ENCODE measurements around the gene DOCK9. TPM values are rescaled to one million over a fixed set of nuclear protein-coding genes. Genes with fewer than 3 reads are reported as not detected.

The DOCK9 gene
- total RNA-seq, 1 experiment from 2014 or later = 60.5 TPM

DNA sequence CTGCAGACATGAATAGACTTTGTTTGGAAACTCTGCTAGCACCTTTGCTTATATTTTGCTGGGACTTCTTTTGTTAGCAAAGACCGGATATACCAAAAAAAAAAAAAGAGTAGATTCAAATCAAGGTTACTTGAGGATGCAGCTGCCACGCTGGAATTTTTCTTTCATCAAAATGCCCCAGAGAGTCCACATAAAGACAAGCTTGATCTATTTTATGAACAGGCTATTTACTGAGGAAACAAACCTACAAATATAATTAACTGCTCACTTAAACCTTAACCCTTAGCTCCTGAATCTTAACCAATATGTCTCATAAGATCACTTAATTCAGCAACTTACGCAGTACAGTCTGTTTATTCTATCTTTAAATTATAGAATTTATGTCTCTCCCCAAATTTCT is 27.1 kb upstream of the DOCK9 start:
- no peaks in the 10 kb centered on the region for H3K9me3 ChIP-seq (replicated peaks)
- H3K36me3 ChIP-seq = no peaks in the 10 kb centered on the region
- no peak overlapping the region for H3K4me3 ChIP-seq
- peaks cover 42% of the 10 kb centered on the region for H3K4me1 ChIP-seq
- H3K27me3 ChIP-seq = no peaks in the 10 kb centered on the region
- DNase-seq = peak; percentile 24 to 61
- H3K27ac ChIP-seq = peak overlapping the region; percentile 56

DNA sequence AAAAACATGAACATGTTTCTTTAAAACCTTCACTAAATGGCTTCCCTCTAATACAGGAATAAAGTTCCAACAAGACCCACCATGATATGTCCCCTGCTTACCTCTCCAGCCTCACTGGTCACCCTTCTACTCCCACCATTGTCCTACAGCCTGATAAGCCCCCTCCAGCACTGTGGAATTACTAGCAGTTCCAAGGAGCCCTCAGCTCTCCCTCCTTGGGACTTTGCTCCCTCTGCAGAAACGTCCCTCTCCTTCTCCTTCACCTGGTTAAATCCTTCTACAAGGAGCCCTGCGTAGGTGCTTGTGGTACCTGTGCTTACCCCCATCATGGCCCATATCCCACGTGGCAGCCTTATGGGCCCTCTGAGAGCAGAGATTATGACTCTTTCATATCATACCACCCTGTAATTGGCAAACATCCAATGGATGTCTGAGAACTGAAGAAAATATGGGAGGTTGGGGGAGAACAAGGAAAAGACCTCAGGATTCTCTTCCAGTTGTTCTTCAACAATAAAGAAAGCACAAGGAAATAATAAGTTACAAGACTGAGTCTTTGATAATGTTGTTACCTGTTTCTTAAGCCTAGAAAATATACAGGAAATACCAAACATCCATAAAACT is 26.1 kb upstream of the DOCK9 start:
- Histone ChIP-seq H3K27me3 (no peaks in the 10 kb centered on the region), H3K9me3 (replicated peaks) (no peaks in the 10 kb centered on the region), H3K4me1 (peaks cover 50% of the 10 kb centered on the region), H3K4me3 (no peak overlapping the region), H3K27ac (peak overlapping the region; percentile 56), H3K36me3 (no peaks in the 10 kb centered on the region)
- DNase-seq = peak in 1 of 2 experiments; percentile 41

DNA sequence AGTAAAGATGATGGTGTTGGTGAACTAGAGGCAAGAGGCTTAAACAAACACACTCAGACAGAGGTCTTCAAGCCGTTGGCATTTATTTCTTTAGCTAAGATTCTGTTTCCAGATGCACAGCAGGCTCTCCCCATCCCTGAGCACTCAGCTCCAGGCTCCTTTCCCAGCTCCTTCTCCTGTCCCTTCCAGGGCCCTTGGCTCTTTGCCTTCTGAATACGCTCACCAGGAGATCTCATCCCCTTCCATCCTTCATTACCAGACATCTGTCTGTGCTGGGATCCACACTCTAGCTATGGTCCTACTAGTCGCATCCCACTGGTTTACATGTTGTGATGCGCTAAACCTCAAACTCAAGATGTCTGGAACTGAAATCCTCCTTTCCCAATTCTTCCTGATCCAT is 25.3 kb upstream of the DOCK9 start:
- H3K36me3 ChIP-seq = no peaks in the 10 kb centered on the region
- H3K4me1 ChIP-seq = peaks cover 57% of the 10 kb centered on the region
- H3K4me3 ChIP-seq = no peak overlapping the region
- DNase-seq = no peak
- no peaks in the 10 kb centered on the region for H3K9me3 ChIP-seq (replicated peaks)
- no peaks in the 10 kb centered on the region for H3K27me3 ChIP-seq
- no peak overlapping the region for H3K27ac ChIP-seq

DNA sequence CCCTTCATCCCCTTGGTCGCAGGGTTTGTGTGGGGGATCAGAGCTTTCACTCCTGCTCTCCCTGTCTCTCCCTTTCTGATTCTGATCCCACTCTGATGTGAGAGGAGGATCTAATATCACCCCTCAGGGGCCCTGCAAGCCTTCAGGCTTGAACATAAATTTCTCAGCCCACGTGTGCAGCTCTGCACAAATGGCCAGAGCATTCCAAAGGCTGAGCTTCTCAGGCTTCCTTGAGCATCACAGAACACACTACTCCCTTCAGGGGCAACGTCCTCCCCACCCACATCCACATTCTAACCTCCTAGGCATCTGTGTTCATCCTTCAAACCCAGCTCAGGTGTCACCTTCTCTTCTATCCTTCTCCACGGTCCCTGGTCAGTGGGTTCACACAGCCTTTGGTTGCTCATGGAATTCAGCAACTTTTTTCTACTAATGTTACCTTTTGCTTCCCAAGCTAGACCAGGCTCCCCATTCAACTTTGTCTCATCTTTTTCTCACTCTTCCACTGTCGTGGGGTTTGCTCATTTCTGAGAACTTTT is 24.4 kb upstream of the DOCK9 start:
- no peaks in the 10 kb centered on the region for H3K27me3 ChIP-seq
- peak; percentile 34 to 58 for DNase-seq
- no peak overlapping the region for H3K4me3 ChIP-seq
- peaks cover 61% of the 10 kb centered on the region for H3K4me1 ChIP-seq
- H3K36me3 ChIP-seq = no peaks in the 10 kb centered on the region
- no peaks in the 10 kb centered on the region for H3K9me3 ChIP-seq (replicated peaks)
- H3K27ac ChIP-seq = no peak overlapping the region

DNA sequence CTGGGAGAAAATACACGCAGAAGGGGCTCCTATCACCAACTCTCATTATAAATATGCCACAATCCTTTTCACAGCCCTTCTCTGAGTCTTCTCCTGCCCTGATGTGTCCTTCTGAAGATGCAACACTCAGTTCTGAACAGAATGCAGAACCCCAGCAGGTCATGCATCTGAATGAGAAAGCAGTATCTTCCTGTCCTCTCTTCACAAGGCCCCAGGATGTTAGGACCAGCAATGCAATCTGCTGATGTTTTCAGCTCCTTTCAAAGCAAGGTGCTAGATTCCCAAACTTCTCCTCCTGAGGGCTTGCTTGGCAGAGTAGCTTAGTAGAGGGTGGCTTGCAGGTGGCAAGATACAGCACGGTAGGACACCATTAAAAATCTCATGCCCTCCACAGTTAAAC is 22.3 kb upstream of the DOCK9 start:
- no peaks in the 10 kb centered on the region for H3K27me3 ChIP-seq
- H3K27ac ChIP-seq = no peak overlapping the region
- H3K36me3 ChIP-seq = no peaks in the 10 kb centered on the region
- DNase-seq = no peak
- no peaks in the 10 kb centered on the region for H3K9me3 ChIP-seq (replicated peaks)
- peaks cover 64% of the 10 kb centered on the region for H3K4me1 ChIP-seq
- no peak overlapping the region for H3K4me3 ChIP-seq

DNA sequence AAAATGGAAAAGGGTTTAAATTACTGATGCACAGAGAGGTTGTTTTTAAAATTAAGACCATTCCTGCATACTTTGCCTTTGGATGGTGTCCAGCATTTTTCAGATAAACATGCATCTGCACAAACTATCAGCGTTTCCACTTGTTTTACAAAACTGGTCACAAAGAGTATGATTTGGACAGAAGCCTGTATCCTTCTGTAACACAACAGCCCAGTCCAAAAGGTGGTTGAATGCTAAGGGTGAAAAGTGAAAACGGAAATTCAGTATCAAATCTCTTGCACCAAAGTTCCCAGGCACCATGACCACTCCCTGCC is 21.7 kb upstream of the DOCK9 start:
- no peaks in the 10 kb centered on the region for H3K9me3 ChIP-seq (replicated peaks)
- H3K27me3 ChIP-seq = no peaks in the 10 kb centered on the region
- peaks cover 60% of the 10 kb centered on the region for H3K4me1 ChIP-seq
- DNase-seq = no peak
- no peaks in the 10 kb centered on the region for H3K36me3 ChIP-seq
- H3K27ac ChIP-seq = no peak overlapping the region; the same call in 1 of the 2 replicates
- no peak overlapping the region for H3K4me3 ChIP-seq

DNA sequence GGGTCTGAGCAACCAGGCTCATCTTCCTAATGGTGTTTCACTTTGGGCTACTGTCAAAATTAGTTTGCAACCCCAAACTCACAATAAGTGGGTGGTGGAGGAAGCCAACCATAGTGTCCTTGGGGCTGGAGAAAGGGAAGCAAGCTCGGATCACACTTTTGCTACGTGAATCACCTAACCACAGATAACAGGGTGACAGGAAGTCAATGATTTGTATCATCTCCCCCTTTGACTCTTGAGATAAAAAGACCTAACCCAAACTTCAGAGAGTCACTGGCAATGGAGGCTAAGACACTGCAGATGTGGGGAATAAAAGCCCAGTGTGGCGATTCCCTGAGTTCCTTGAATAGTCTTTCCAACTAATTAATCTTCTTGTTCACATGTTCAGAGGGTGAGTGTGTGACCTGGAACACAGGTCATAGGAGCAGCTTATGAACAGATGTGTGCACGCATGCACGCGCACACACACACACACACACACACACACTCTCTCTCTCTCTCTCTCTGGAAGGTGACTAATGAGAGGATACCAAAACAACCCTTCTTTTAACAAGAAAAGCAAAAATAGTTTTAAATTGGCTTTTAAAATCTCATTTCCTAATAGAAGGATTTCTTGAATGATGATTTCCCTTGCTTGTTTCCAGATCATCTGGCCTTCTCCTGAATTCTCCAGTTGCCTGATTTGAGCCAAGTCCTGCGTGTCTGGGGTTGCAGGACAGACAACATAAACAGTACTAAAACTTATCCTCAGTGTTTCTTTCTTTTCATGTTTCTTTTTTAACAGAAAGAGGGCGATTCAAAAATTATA is 21.2 kb upstream of the DOCK9 start:
- Histone ChIP-seq H3K4me3 (no peak overlapping the region), H3K27ac (peak overlapping the region; percentile 91), H3K9me3 (replicated peaks) (no peaks in the 10 kb centered on the region), H3K36me3 (no peaks in the 10 kb centered on the region), H3K27me3 (no peaks in the 10 kb centered on the region), H3K4me1 (peaks cover 54% of the 10 kb centered on the region)
- no peak for DNase-seq

DNA sequence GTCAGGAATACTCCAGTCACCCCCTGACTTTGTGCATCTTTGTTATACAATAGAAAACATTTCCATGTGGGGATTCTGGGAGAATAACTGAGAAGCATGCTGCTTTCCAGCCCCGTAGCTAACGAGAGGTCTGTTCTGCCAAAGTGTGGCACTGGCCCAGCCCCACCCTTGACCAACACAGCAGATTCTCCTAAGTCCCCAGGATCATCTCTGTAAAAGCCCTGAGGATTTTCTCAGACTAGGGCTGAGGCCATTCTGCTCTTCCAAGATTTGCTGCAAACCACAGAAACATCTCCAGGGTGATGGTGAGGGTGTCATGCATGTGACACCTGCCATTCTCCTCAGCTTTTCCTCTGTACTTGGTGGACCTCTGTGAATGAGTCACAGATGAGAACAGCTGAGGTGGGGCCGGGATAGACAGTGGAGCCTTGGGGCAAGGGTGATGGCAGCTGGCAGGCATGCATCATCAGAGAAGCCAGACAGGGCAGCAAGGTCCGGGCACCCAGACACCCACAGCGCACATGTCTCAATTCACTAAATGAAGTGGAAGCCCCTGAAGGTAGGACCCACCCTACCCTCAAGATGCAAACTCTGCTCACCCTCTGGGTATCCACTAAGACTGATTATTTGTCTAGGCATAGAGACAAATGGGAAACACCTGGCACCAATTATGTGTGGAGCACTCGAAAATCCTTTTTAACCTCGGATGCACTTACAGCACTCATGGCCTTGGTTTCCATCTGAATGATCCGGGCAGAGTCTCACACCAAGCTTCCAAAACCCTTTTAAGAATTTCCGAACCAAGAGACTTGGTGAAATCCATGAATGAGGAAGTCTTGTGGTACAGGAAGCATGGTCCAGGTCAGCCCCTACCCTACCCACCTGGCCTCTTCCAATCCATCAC is 20.1 kb upstream of the DOCK9 start:
- Histone ChIP-seq H3K4me1 (peaks cover 49% of the 10 kb centered on the region), H3K27me3 (no peaks in the 10 kb centered on the region), H3K9me3 (replicated peaks) (no peaks in the 10 kb centered on the region), H3K36me3 (no peaks in the 10 kb centered on the region), H3K4me3 (peak overlapping the region; percentile 1; the same call in 1 of the 2 replicates), H3K27ac (peak overlapping the region; percentile 91)
- DNase-seq = peak; percentile 95

DNA sequence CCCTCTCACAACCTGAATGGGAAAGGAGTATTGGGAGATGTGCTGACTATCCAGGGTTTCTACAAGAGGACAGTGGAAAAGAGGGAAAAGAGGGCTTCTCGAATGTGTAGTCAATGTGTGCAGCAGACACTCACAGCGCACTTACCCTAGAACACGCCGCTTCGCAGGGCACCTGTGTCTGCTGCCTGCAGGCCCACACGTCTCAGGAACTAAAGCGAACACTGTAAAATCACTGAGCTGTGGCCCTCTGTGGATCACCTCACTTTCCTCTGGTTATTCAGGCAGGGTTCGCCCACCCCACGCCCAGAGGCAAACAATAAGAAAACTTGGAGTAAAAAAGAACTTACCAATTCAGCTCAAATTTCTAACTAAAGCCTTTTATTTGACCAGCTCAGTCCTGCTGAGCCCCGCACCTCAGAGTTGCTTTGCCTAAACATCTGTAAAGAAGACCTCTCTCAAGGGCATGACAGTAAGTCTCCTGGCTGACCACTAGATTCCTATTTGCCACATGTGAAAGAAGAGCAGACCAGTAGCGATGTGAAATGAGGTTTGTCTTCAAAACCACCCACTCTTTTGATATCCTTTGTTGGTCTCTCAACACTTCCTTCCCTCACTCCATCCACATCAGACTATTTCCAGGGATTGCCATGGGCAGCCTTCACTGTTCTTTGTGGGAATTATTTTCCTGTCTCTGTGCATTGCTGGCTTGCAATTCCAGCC is 19.3 kb upstream of the DOCK9 start:
- H3K27ac ChIP-seq = peak overlapping the region; percentile 91
- no peaks in the 10 kb centered on the region for H3K27me3 ChIP-seq
- no peak for DNase-seq
- peak overlapping the region; percentile 1; the same call in 1 of the 2 replicates for H3K4me3 ChIP-seq
- no peaks in the 10 kb centered on the region for H3K36me3 ChIP-seq
- H3K9me3 ChIP-seq (replicated peaks) = no peaks in the 10 kb centered on the region
- H3K4me1 ChIP-seq = peaks cover 43% of the 10 kb centered on the region

DNA sequence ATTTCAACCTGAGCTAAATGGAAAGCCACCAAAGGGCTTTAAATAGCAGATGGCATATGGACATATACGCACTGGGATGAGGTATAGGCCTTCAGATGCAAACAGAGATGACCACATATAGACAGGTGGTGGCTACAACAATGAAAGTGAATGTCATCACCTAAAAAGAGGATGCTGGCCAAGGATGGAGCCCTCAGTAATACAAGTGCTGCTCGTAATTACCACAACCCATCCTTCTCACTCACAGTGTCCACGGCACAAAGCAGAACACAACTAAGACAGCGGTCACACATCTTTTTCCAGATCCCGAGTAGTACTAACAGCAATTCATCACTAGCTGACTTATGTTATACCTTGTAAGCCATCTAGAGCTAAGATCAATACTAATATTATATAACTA is 18.2 kb upstream of the DOCK9 start:
- no peak for DNase-seq
- H3K4me3 ChIP-seq = no peak overlapping the region
- H3K27ac ChIP-seq = peak overlapping the region; percentile 91; the same call in 1 of the 2 replicates
- H3K27me3 ChIP-seq = no peaks in the 10 kb centered on the region
- H3K9me3 ChIP-seq (replicated peaks) = no peaks in the 10 kb centered on the region
- H3K4me1 ChIP-seq = peaks cover 41% of the 10 kb centered on the region
- no peaks in the 10 kb centered on the region for H3K36me3 ChIP-seq

DNA sequence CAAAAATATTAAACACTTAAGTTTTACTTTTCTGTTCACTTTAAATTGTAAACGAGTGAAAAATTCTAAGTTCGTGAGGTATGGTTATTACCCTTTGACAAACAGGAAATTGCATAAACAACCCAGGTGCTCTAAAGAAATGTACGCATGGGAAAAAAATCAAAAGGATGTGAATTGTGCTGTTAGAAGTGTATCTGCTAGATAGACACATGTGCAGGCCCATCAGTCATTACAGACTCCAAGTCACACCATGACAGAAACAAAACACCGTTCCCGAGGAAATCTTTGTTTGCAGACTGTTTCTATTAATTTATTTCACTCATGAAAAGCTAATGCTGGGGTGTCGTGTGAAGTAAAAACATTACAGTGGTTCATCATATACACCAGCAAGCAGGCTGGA is 17.0 kb upstream of the DOCK9 start:
- DNase-seq = no peak
- Histone ChIP-seq H3K27me3 (no peaks in the 10 kb centered on the region), H3K4me3 (no peak overlapping the region), H3K4me1 (peaks cover 41% of the 10 kb centered on the region), H3K9me3 (replicated peaks) (no peaks in the 10 kb centered on the region), H3K36me3 (no peaks in the 10 kb centered on the region), H3K27ac (no peak overlapping the region)

DNA sequence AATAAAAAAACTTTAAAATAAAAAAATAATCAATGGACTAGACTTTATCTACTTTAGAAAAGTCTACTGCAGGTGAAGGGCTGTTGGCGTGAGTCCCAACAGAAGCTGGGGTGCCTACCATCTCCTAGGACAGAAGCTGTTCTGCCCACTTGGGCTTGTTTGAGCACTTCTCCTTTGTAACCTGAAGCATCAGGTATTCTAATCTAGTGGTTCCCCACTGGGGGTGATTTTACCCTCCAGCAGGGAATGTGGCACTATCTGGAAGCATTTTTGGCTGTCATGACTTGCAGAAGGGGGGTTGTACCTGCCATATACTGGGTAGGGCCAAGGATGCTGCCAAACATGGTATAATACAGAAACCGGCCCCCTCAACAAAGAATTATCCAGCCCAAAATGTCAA is 16.2 kb upstream of the DOCK9 start:
- no peaks in the 10 kb centered on the region for H3K27me3 ChIP-seq
- peaks cover 35% of the 10 kb centered on the region for H3K4me1 ChIP-seq
- H3K4me3 ChIP-seq = no peak overlapping the region
- no peaks in the 10 kb centered on the region for H3K36me3 ChIP-seq
- H3K9me3 ChIP-seq (replicated peaks) = no peaks in the 10 kb centered on the region
- no peak overlapping the region for H3K27ac ChIP-seq
- no peak for DNase-seq

DNA sequence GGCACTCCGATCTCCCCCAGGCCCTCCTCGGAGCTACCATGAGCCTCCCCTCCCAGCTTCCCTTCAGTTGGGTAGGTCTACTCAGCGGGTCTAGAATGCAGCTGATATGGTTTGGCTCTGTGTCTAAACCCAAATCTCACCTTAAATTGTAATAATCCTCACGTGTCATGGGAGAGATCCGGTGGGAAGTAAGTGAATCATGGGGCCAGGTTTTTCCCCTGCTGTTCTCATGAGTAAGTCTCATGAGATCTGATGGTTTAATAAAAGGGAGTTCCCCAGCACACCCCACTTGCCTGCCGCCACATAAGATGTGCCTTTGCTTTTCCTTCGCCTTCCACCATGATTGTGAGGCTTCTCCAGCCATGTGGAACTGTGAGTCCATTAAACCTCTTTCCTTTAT is 14.5 kb upstream of the DOCK9 start:
- DNase-seq = no peak
- no peak overlapping the region for H3K4me3 ChIP-seq
- H3K9me3 ChIP-seq (replicated peaks) = no peaks in the 10 kb centered on the region
- no peak overlapping the region for H3K27ac ChIP-seq
- H3K36me3 ChIP-seq = no peaks in the 10 kb centered on the region
- H3K4me1 ChIP-seq = peaks cover 18% of the 10 kb centered on the region
- H3K27me3 ChIP-seq = no peaks in the 10 kb centered on the region

DNA sequence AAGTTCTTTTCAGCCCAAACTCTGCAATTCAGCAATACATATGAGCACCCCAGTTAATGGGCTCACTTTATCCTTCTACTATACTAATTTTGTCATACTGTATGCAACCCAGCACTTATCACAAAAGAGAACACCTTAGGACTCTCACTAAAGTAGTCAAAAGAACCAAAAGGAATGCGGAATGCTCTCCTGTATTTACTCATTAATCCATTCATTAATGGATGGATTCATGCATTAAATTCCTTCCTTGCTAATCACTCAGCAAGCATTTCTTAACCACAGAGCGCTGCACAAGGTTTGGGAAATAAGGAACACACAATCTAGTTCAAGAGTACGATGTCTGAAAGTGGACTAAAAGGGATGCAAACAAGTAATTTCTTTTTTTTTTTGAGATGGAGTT is 12.8 kb upstream of the DOCK9 start:
- DNase-seq = no peak

More for the DNA sequence above, 12.8 kb upstream of the DOCK9 start:
- Histone ChIP-seq H3K4me1 (peaks cover 2% of the 10 kb centered on the region), H3K27me3 (no peaks in the 10 kb centered on the region), H3K27ac (no peak overlapping the region), H3K36me3 (no peaks in the 10 kb centered on the region), H3K9me3 (replicated peaks) (no peaks in the 10 kb centered on the region), H3K4me3 (no peak overlapping the region)

All from SJCRH30 (cell line).